Cardiac fibroblast (primary cell): ENCODE results near the gene PDE6G.
A peak's percentile ranks its signal among the peaks of the same experiment; 100 is the strongest.

Source experiments
- DNase-seq, 2 donors: peaks; one replicate each; pipeline versions ENCODE4 v3.0.0 to v3.0.0-alpha.2; 2010; ENCODE audit warnings: low read depth in 2 of 2
- H3K4me3 ChIP-seq, 2 donors: replicated peaks in 1 of 2; 1 replicate in 1 of 2; 2 replicates in 1 of 2; pipeline ENCODE4 v1.5.1; 2011; ENCODE audit warnings: low read depth in 2 of 2, low read length in 2 of 2, mild to moderate bottlenecking in 2 of 2, moderate library complexity in 1 of 2
- TF ChIP-seq, protein P1 (sequence below): IDR thresholded peaks from one replicate; pipeline ENCODE4 v1.5.1; 2011; ENCODE audit warnings: low read depth, mild to moderate bottlenecking, low read length, inconsistent platforms

The PDE6G gene

DNA sequence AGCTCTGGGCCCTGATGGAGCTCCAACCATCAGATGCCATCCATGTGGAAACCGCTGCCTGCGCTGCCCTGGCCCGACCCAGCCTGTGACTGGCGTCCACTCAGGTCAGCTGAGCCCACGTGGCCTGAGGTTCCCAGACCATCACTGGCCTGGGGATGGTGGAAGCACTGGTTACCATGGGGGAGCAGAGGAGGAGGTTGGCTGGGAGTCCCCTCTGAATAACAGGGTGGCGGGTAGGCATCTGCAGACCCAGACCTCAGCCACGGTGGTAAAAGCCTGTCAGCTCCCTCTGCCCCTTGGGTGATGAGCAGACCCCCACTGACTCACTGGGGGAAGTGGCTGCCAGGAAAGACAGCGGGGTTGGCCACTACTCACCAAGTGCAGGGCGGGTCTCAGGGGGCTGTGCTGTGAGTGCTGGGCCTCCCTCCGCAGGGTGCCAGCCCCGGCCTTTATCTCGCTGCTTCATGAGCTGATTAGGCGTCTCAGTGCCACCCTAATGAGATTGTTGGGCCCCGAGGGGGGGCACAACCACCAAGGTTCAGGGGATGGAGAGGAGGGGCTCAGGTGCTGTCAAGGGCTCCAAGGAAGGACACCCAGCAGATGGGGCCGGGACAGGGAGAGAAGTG lies at the start of gene PDE6G:
Gene PDE6G (minus strand): TSS at position 425 of the 626 bp plus-strand sequence. CDS start 3,237 bp downstream, outside the sequence.
- no peak for DNase-seq
- TF ChIP-seq, protein P1, sequence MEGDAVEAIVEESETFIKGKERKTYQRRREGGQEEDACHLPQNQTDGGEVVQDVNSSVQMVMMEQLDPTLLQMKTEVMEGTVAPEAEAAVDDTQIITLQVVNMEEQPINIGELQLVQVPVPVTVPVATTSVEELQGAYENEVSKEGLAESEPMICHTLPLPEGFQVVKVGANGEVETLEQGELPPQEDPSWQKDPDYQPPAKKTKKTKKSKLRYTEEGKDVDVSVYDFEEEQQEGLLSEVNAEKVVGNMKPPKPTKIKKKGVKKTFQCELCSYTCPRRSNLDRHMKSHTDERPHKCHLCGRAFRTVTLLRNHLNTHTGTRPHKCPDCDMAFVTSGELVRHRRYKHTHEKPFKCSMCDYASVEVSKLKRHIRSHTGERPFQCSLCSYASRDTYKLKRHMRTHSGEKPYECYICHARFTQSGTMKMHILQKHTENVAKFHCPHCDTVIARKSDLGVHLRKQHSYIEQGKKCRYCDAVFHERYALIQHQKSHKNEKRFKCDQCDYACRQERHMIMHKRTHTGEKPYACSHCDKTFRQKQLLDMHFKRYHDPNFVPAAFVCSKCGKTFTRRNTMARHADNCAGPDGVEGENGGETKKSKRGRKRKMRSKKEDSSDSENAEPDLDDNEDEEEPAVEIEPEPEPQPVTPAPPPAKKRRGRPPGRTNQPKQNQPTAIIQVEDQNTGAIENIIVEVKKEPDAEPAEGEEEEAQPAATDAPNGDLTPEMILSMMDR, result no peak
- no peak within 1 kb of the TSS for H3K4me3 ChIP-seq

DNA sequence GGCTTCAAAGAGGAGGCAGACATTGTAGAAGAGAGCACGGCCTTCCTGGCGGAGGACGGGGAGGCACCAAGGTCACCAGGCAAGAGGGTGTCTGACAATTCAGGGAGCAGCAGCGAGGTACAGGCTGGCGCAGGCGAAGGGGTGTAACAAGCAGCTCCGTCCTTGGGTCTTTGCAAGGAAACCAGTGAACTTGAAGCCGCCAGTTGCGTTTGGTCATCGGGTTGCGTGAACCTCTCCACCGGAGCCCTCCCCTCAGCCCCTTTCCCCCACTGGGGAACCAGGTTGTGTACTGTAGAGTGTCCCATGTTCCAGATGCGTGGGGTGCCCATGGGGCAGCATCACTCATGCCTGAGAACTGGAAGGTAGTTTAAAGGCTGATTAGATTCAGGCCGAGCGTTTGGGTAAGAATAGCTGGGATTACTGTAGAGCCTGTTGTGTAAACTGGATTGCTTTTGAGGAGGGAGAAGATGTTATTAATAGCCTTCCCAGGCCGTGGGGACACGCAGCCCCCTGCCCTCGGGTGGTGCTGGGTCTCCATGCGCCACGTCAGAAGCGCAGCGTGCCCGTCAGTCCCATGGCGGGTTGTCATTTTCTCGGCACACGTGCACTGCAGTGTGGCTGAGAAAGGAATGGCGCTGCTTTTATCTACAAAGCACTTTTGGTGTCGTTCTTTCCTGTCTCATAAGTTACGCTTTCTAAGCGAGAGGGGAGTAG lies 49.3 kb upstream of the PDE6G start:
- TF ChIP-seq, protein P1, result no peak
- DNase-seq, result no peak
- H3K4me3 ChIP-seq, result no peak overlapping the region

DNA sequence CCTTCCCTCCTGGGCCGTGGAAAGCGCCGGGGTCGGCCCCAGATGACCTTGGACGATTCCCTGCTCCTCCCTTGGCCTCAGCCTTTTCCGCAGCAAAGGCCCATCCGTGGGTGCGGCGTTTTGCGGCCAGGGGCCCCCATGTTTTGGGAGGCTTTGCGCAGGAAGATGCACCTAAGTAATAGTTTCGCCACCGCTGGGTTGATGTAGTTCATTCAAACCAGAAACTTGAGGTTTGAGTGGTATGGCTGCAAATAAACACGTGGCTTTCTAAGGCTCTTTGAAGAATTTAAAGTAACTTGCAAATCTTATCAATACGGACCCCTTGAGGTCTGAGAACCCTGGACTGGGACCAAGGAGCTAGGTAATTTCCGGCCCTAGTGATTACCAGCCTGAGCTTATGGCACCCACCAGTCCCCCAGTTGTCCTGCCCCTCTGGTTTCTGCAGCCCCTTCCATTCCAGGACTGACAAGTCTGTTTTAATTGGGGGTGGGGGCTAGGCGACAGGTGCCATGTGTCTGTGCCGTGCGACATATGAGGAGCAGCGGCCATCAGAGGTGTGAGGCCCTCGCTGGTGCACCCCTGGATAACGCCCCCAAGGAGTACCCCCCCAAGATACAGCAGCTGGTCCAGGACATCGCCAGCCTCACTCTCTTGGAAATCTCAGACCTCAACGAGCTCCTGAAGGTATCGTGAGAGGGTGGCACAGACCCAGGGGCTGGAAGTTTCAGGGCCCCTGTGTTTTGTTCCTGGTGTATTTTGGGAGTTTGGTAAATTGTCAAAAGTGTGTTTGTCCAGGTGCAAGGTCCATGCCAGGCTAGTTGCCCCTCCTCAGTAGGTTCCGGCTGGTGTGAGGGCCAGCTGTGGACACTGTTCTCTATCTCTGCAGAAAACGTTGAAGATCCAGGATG lies 47.7 kb upstream of the PDE6G start:
- TF ChIP-seq, protein P1, result no peak
- H3K4me3 ChIP-seq, result peak overlapping the region; percentile 71 to 85
- no peak for DNase-seq

DNA sequence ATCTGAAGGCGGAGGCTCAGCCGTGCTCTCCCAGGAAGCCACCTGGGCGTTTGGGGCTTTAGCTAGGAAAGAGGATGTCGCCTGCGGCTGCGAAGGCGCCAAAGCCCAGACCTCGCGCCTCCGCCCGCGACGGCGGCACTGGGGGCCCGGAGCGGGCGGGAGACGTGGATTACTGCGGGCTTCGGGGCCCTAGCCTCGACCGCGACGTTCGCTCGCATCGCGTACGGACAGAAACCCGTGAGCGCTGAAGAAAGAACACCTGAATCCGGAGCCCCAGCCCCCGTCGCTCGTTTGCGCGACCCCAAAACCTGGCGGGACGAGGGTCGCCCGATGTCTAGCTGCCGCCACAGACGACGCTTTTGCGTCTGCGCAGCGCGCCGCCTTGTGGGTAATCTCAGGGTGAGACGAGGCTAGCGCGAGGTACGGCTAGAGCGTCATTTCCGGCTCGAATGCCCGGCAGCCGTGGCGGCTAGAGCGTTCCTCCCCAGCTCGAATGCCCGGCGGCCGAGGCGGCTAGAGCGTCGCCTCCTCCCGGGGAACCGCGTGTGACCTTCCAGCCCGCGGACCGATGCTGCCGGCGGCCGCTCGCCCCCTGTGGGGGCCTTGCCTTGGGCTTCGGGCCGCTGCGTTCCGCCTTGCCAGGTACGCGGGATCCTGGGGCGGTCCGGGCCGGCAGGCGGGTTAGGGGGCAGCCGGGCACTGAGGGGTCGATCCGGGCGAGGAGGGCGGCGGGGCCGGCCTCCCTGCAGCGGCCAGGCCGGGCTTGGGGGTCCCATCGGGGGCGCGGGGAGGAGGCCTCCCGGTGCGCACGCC lies 46.8 kb upstream of the PDE6G start, which contains the start of gene MRPL12:
Gene MRPL12 (plus strand): TSS at position 434 of the 813 bp plus-strand sequence. CDS start 135 bp downstream, at position 569.
- DNase-seq, result peak; percentile 93 to 94
- TF ChIP-seq, protein P1, result no peak
- peak within 1 kb of the TSS; percentile 71 to 85 for H3K4me3 ChIP-seq

DNA sequence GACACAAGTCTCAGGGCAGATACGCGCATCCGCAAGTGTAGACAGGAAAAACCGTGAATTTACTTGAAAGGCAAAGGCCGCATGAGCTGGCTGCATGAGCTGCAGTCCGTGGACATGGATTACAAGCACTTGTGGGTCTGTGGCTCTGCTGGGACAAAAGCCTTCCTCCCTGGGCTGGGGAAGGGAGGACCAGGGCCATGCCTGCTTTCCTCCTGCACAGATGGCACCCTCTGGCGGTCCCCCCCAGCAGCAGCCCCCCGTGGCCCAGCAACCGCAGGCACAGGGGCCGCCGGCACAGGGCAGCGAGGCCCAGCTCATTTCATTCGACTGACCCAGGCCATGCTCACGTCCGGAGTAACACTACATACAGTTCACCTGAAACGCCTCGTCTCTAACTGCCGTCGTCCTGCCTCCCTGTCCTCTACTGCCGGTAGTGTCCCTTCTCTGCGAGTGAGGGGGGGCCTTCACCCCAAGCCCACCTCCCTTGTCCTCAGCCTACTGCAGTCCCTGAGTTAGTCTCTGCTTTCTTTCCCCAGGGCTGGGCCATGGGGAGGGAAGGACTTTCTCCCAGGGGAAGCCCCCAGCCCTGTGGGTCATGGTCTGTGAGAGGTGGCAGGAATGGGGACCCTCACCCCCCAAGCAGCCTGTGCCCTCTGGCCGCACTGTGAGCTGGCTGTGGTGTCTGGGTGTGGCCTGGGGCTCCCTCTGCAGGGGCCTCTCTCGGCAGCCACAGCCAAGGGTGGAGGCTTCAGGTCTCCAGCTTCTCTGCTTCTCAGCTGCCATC lies 45.1 kb upstream of the PDE6G start:
- TF ChIP-seq, protein P1, result no peak
- no peak for DNase-seq
- peak overlapping the region; percentile 71 to 85 for H3K4me3 ChIP-seq
